RWPE1 (cell line): ENCODE measurements around the gene ITGA6.
A peak's percentile ranks its signal among the peaks of the same experiment; 100 is the strongest.

Source experiments
- CTCF ChIA-PET: fragments of 350-600 bp; sonication (Branson Sonifier 250); formaldehyde crosslinking; extraction: SDS; loops from one replicate; lab custom pipeline; 2021; lab: Yijun Ruan, JAX
- POLR2A ChIA-PET: fragments of 400-600 bp; formaldehyde crosslinking; extraction: SDS; loops from one replicate; lab custom pipeline; 2020; ENCODE audit warnings: antibody characterized with exemption; ENCODE audit not compliant: low non-redundant PET; lab: Yijun Ruan, JAX
- DNase-seq: peaks from one replicate; pipeline ENCODE4 v3.0.0; 2012; ENCODE audit warnings: low spot score
- H3K27ac ChIP-seq: fragments of 450-650 bp; 2 replicates; pipeline ENCODE4 v1.5.1; 2017
- TF ChIP-seq, protein P1 (sequence below): fragments of 450-650 bp; conservative IDR thresholded peaks from 2 replicates; pipeline ENCODE4 v1.5.1; 2017; ENCODE audit warnings: low read depth, mild to moderate bottlenecking

ITGA6 gene

DNA sequence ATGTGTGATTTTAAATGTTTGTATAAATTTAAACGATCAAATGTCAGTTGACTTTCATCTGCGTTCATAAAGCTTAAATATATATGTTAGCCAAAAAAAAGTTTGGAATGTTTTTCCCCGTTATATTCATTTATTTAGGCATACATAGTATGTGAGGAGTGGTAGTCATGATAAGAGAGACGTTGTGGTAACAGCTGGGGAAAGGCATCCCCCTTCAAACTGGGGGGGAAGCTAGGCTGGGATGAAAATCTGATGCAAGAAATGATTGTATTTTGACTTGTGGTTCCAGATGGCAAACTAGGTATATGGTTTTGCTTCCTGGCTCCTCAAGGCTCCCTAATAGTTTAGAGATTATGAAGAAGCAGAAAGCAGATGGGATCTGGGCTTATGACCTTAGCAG lies 30.1 kb downstream of the ITGA6 start:
- POLR2A ChIA-PET: interaction anchor here (0.6 kb wide), 1 partner anchor 28 kb away, joined by 5 read pairs; no protein-coding TSS in a partner anchor
- peak overlapping the region; percentile 58 for H3K27ac ChIP-seq
- TF ChIP-seq, protein P1, sequence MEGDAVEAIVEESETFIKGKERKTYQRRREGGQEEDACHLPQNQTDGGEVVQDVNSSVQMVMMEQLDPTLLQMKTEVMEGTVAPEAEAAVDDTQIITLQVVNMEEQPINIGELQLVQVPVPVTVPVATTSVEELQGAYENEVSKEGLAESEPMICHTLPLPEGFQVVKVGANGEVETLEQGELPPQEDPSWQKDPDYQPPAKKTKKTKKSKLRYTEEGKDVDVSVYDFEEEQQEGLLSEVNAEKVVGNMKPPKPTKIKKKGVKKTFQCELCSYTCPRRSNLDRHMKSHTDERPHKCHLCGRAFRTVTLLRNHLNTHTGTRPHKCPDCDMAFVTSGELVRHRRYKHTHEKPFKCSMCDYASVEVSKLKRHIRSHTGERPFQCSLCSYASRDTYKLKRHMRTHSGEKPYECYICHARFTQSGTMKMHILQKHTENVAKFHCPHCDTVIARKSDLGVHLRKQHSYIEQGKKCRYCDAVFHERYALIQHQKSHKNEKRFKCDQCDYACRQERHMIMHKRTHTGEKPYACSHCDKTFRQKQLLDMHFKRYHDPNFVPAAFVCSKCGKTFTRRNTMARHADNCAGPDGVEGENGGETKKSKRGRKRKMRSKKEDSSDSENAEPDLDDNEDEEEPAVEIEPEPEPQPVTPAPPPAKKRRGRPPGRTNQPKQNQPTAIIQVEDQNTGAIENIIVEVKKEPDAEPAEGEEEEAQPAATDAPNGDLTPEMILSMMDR: no peak
- CTCF ChIA-PET: no interaction called here
- DNase-seq: no peak

DNA sequence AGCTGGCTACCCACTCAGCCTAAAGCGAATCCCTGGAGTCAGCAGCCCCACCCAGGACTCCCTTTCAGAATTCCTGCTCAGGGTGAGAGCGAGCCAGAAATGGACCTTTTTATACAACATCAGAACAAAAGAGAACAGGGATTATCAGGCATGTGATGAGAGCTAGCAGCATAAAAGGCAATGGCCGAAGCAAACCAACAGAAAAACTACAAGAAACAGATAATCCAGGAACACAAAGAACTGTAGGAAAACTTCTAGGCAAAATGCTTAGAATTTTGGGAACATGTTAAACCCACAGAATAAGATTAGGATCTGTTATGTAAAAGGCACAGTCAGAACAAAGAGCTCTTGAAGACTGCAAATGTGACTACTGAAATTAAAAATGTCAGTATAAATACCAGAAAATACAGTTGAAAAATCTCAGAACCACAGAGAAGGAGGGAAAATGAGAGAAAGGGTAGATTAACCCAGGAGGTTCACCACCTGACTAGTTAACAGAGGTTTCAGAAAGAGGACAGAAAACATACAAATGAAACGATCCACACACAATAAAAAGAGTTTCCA lies 31.3 kb downstream of the ITGA6 start:
- no peak for DNase-seq
- POLR2A ChIA-PET: no interaction called here
- CTCF ChIA-PET: no interaction called here
- H3K27ac ChIP-seq: peak overlapping the region; percentile 75
- TF ChIP-seq, protein P1: no peak

DNA sequence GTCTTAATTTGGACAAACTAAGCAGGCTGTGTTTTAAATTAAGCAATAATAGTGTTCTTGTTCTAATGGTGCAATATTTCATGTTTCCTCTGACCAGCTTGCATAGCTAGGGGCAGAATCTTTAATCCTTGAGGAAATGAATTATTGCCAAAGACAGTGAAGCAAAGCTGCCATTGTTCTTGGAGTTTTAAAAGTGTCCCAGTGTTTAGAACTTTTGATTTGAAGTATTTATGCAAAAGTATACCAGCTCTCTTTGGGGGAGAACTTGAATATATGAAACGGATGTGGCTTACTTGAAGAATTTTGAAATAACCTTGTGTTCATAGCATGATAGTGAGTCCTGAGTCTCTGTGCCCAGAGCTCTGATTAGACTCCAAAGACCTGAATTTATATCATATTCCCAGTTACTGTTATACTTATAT lies 33.4 kb downstream of the ITGA6 start:
- POLR2A ChIA-PET: no interaction called here
- no peak for DNase-seq
- H3K27ac ChIP-seq: no peak overlapping the region
- TF ChIP-seq, protein P1: no peak
- CTCF ChIA-PET: interaction anchor here (0.5 to 3.1 kb wide), 7 partner anchors 33 to 1532 kb away, joined by 3 to 24 read pairs (median 5); partner anchors contain the start of genes GORASP2 and ITGA6

DNA sequence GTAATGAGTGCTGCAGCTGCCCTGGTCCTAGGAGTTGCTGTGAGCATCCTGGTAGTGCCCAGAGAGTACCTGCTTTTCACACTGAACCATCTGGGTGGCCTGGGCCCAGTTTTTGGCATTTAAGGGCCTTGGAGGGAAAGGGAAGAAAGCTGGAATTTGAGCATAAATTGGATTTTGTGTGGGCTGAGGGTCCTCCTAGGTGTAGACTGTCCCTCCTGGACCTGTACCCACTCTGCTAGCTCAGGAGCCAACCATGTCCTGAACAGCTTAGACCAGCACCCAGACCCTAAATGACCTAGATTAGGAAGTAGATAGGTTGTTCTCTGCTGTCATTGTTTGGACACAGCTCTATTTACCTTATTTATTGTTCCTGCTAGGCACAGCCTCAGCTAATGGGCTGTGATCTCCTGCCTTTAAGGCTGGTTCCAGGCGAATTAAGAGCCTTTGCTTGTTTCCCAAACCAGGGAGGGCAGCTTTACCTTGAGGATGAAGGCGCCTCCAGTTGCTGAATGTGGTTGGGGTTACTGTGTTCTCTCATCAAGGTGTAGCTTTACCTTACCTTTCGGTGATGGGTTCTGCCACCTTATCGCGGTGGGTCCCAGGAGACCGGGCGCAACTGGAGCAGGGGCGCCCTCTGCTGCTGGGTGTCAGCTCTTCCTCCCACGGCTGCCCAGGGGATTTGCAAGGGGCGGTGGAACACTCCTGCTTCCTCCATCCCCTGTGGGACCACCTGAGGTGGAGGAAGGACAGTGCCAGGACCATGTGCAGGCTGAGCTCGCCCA lies 34.4 kb downstream of the ITGA6 start:
- peak; percentile 38 for DNase-seq
- CTCF ChIA-PET: interaction anchor here (0.5 to 3.1 kb wide), 30 partner anchors 9 to 880 kb away, joined by 3 to 24 read pairs (median 4); partner anchors contain the start of gene ITGA6
- peak overlapping the region; percentile 81 for H3K27ac ChIP-seq
- POLR2A ChIA-PET: interaction anchor here (0.9 kb wide), 1 partner anchor 32 kb away, joined by 3 read pairs; no protein-coding TSS in a partner anchor
- TF ChIP-seq, protein P1: peak; percentile 81

DNA sequence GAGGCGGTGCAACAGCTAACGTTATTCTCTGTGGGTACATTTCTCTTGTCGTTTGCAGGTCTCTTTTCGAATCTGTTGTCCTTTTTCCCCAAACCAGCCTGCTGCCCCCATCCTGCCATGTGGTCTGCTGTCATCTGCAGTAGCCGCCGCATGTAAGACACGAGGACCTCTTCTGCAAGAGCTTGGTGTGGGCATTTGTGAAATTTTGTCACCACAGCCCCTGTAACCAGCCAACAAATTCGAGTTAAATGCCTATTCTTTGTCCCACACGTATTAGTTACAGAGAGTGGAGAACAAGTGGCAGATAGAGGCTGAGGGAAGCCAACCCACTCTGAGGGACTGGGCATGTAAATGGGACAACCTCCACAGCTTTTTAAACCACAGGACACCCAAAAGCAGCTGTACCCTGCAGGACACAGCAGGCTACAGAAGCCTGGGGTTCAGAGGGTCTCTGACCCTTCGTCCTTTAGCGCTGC lies 35.0 kb downstream of the ITGA6 start:
- CTCF ChIA-PET: interaction anchor here (0.5 to 3.1 kb wide), 21 partner anchors 9 to 645 kb away, joined by 3 to 24 read pairs (median 4); partner anchors contain the start of gene ITGA6
- DNase-seq: no peak
- TF ChIP-seq, protein P1: peak; percentile 43
- peak overlapping the region; percentile 81 for H3K27ac ChIP-seq
- POLR2A ChIA-PET: no interaction called here

DNA sequence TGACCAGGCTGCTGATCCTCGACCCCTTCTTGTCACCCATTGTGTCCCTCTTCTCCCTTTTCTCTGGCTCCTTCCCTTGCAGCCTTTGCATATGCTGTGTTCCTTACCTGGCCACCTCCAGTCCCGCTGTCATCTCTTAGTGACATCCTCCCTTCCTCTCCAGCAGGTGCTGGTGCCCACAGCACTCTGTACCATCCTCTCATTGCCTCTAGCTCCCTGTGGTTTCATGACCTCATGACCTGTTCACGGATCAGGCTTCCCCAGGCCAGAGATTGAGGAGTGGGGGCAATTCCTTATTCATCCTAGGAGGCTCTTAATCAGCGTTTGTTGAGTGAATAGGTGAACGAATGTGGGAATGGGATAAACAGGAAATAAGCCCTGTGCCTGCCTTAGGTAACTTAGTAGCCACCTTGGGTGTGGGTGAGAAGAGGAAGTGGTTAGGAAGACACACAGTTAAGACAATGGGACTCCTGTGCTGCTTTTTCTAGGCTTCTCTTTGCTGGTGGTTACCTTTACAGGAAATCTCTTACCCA lies 35.5 kb downstream of the ITGA6 start:
- peak overlapping the region; percentile 81 for H3K27ac ChIP-seq
- TF ChIP-seq, protein P1: no peak
- CTCF ChIA-PET: interaction anchor here (0.6 to 3.1 kb wide), 11 partner anchors 10 to 646 kb away, joined by 3 to 24 read pairs (median 4); partner anchors contain the start of gene ITGA6
- POLR2A ChIA-PET: no interaction called here
- no peak for DNase-seq
